Measurements from ENCODE around the gene KIAA1671. TPM values are rescaled to one million over a fixed set of nuclear protein-coding genes. Genes with fewer than 3 reads are reported as not detected.

The KIAA1671 gene
- polyA plus RNA-seq, 1 of the 3 experiments (the other 2 are of a cell fraction) = 7.4 TPM

GRCh38 chr22:25131198-25131887, 178.8 kb downstream of the KIAA1671 start:
- no peaks in the 10 kb centered on the region for H3F3A ChIP-seq (replicated peaks; ENCODE audit: insufficient read depth)
- no peak overlapping the region for H3K4me2 ChIP-seq
- H3K36me3 ChIP-seq (replicated peaks in 1 of 2; ENCODE audit: control insufficient read depth in 1 of 2, insufficient read depth in 2 of 2, low read length in 1 of 2) = no peaks in the 10 kb centered on the region
- no peaks in the 10 kb centered on the region for H3K27me3 ChIP-seq (ENCODE audit: insufficient read depth)
- peaks cover 18% of the 10 kb centered on the region; the same call in 1 of the 2 replicates for H4K20me1 ChIP-seq (ENCODE audit: insufficient read depth)
- no peaks in the 10 kb centered on the region for H3K9me2 ChIP-seq
- H3K4me1 ChIP-seq (ENCODE audit: control insufficient read depth in 1 of 2, insufficient read depth in 2 of 2, low read depth in 1 of 2, low read length in 1 of 2) = peaks cover 0 to 6% of the 10 kb centered on the region in 2 experiments; a peak in 1 of 4 replicates
- no peak overlapping the region for H3K4me3 ChIP-seq (ENCODE audit: low read depth in 2 of 2, low read length in 1 of 2)
- ChIA-PET CTCF (interaction anchor here (2.0 kb wide), 1 partner anchor 71 kb away, joined by 6 read pairs; no protein-coding TSS in a partner anchor), POLR2A (no interaction called here)
- no peak for TF ChIP-seq REST (IDR thresholded peaks at IDR 0.05; ENCODE audit: low read depth, low read length)
- no peak overlapping the region for H3K9ac ChIP-seq
- H3K79me2 ChIP-seq (ENCODE audit: insufficient read depth) = no peaks in the 10 kb centered on the region
- 83% methylated on average over 5 of the region's 9 CpGs for WGBS (ENCODE audit: low lambda C conversion rate)
- H2AFZ ChIP-seq (ENCODE audit: low read depth) = no peak overlapping the region
- DNase-seq = no peak
- H3K9me3 ChIP-seq = no peaks in the 10 kb centered on the region
- no peak overlapping the region for H3K27ac ChIP-seq (ENCODE audit: low read depth in 2 of 2, low read length in 1 of 2)

DNA sequence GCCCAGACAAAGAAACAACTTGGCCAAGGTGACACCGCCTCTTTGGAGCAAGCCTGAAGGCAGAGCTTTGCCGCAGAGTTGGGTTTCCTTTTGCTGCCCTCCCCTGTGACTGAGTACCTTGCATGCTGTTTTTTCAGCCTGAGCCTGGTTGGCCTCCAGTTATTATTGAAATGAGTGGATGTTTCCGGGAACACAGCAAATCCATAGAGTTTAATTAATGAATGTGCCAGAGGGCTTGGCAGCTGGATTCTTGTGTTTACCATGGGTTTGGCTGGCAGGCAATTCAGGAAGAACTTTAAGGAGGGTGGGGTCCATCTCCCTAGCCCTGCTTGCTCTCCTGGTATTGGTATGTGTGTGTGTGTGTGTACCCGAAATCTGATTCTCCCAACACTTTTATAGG, 181.5 kb downstream of the KIAA1671 start:
- Histone ChIP-seq H3K9me2 (no peaks in the 10 kb centered on the region), H3K4me3 (ENCODE audit: low read depth in 2 of 2, low read length in 1 of 2) (no peak overlapping the region), H3K36me3 (replicated peaks in 1 of 2; ENCODE audit: control insufficient read depth in 1 of 2, insufficient read depth in 2 of 2, low read length in 1 of 2) (peaks cover 0 to 4% of the 10 kb centered on the region in 2 experiments), H3F3A (replicated peaks; ENCODE audit: insufficient read depth) (no peaks in the 10 kb centered on the region), H3K79me2 (ENCODE audit: insufficient read depth) (no peaks in the 10 kb centered on the region), H4K20me1 (ENCODE audit: insufficient read depth) (no peaks in the 10 kb centered on the region), H3K27ac (ENCODE audit: low read depth in 2 of 2, low read length in 1 of 2) (no peak overlapping the region), H2AFZ (ENCODE audit: low read depth) (no peak overlapping the region), H3K4me2 (no peak overlapping the region), H3K9ac (no peak overlapping the region), H3K27me3 (ENCODE audit: insufficient read depth) (no peaks in the 10 kb centered on the region), H3K4me1 (ENCODE audit: control insufficient read depth in 1 of 2, insufficient read depth in 2 of 2, low read depth in 1 of 2, low read length in 1 of 2) (peaks cover 0 to 11% of the 10 kb centered on the region in 2 experiments; a peak in 1 of 4 replicates), H3K9me3 (no peaks in the 10 kb centered on the region)
- DNase-seq = peak; percentile 47
- TF ChIP-seq TCF12 (IDR thresholded peaks at IDR 0.05) (no peak), MEF2A (IDR thresholded peaks at IDR 0.05; ENCODE audit: borderline replicate concordance, low read depth) (no peak), MXI1 (IDR thresholded peaks at IDR 0.05; ENCODE audit: low read depth, low read length) (no peak), NRF1 (IDR thresholded peaks at IDR 0.05; ENCODE audit: low read depth, low read length) (no peak), NFIC (IDR thresholded peaks at IDR 0.05; ENCODE audit: borderline replicate concordance) (no peak), RFX5 (IDR thresholded peaks at IDR 0.05; ENCODE audit: low read length) (no peak), EP300 (IDR thresholded peaks at IDR 0.05; ENCODE audit: borderline replicate concordance in 1 of 2, low read depth in 1 of 2, low read length in 1 of 2) (peak in 1 of 2 experiments; percentile 34; a peak in 1 of 4 replicates)
- ChIA-PET CTCF (interaction anchor here (1.4 kb wide), 1 partner anchor 23 kb away, joined by 4 read pairs; no protein-coding TSS in a partner anchor), POLR2A (no interaction called here)
- WGBS (ENCODE audit: low lambda C conversion rate) = 54% methylated on average over 3 of the region's 4 CpGs
